ENCODE results near the gene CAMK1D. TPM values are rescaled to one million over a fixed set of nuclear protein-coding genes. Genes with fewer than 3 reads are reported as not detected.

The CAMK1D gene
- polyA plus RNA-seq, 2 of the 4 experiments (the other 2 are of a cell fraction) = 6.6 to 12.5 TPM

DNA sequence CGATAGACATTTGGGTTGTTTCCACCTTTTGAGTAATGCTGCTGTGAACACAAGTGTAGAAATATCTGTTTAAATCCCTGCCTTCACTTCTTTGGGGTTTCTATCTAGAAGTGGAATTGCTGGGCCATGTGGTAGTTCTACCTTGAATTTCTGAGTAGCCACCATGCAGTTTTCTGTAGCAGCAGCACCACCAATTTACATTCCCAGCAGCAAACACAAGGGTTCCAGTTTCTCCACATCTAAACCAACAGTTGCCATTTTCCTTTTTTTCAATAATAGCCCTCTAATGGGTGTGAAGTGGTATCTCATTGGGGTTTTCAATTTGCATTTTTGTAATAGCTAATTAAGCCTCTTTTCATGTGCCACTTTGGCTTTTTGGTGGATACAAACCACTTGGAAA lies 442.4 kb downstream of the CAMK1D start:
- Histone ChIP-seq H3K4me3 (no peak overlapping the region), H3K9me3 (no peaks in the 10 kb centered on the region), H3K4me2 (no peak overlapping the region), H3K27ac (no peak overlapping the region), H3K4me1 (no peaks in the 10 kb centered on the region)
- DNase-seq (ENCODE audit: low read depth in 1 of 2, low spot score in 1 of 2) (no peak), ATAC-seq (no peak), FAIRE-seq (no peak)
- TF ChIP-seq, protein P1, sequence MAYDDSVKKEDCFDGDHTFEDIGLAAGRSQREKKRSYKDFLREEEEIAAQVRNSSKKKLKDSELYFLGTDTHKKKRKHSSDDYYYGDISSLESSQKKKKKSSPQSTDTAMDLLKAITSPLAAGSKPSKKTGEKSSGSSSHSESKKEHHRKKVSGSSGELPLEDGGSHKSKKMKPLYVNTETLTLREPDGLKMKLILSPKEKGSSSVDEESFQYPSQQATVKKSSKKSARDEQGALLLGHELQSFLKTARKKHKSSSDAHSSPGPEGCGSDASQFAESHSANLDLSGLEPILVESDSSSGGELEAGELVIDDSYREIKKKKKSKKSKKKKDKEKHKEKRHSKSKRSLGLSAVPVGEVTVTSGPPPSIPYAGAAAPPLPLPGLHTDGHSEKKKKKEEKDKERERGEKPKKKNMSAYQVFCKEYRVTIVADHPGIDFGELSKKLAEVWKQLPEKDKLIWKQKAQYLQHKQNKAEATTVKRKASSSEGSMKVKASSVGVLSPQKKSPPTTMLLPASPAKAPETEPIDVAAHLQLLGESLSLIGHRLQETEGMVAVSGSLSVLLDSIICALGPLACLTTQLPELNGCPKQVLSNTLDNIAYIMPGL (CRISPR knock-in tag; IDR thresholded peaks at IDR 0.05; ENCODE audit: borderline replicate concordance) = no peak
- TF ChIP-seq HDAC2 (IDR thresholded peaks at IDR 0.05) (no peak), CEBPB (IDR thresholded peaks at IDR 0.05) (no peak), HEYL (CRISPR knock-in tag; IDR thresholded peaks at IDR 0.05) (no peak), MAFK (IDR thresholded peaks at IDR 0.05; ENCODE audit: partially characterized antibody) (no peak), RARB (CRISPR knock-in tag; IDR thresholded peaks at IDR 0.05) (no peak), NPAS2 (CRISPR knock-in tag; IDR thresholded peaks at IDR 0.05; ENCODE audit: borderline replicate concordance) (no peak), CHD2 (IDR thresholded peaks at IDR 0.05; ENCODE audit: low read length, partially characterized antibody) (no peak), HOXB5 (CRISPR knock-in tag; IDR thresholded peaks at IDR 0.05) (no peak), HOXB13 (CRISPR knock-in tag; IDR thresholded peaks at IDR 0.05; ENCODE audit: low read depth) (no peak), PHF8 (IDR thresholded peaks at IDR 0.05; ENCODE audit: borderline replicate concordance, low read depth) (no peak), JUNB (IDR thresholded peaks at IDR 0.05) (no peak)
- TF ChIP-seq, protein P2, sequence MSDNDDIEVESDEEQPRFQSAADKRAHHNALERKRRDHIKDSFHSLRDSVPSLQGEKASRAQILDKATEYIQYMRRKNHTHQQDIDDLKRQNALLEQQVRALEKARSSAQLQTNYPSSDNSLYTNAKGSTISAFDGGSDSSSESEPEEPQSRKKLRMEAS (IDR thresholded peaks at IDR 0.05) = no peak
- TF ChIP-seq, protein P3, sequence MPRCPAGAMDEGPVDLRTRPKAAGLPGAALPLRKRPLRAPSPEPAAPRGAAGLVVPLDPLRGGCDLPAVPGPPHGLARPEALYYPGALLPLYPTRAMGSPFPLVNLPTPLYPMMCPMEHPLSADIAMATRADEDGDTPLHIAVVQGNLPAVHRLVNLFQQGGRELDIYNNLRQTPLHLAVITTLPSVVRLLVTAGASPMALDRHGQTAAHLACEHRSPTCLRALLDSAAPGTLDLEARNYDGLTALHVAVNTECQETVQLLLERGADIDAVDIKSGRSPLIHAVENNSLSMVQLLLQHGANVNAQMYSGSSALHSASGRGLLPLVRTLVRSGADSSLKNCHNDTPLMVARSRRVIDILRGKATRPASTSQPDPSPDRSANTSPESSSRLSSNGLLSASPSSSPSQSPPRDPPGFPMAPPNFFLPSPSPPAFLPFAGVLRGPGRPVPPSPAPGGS (IDR thresholded peaks at IDR 0.05) = no peak
- POLR2A ChIA-PET = no interaction called here
- CTCF ChIA-PET = no interaction called here
- 100% methylated on average over 1 of the region's 1 CpG for WGBS (ENCODE audit: missing lambda C conversion rate)

DNA sequence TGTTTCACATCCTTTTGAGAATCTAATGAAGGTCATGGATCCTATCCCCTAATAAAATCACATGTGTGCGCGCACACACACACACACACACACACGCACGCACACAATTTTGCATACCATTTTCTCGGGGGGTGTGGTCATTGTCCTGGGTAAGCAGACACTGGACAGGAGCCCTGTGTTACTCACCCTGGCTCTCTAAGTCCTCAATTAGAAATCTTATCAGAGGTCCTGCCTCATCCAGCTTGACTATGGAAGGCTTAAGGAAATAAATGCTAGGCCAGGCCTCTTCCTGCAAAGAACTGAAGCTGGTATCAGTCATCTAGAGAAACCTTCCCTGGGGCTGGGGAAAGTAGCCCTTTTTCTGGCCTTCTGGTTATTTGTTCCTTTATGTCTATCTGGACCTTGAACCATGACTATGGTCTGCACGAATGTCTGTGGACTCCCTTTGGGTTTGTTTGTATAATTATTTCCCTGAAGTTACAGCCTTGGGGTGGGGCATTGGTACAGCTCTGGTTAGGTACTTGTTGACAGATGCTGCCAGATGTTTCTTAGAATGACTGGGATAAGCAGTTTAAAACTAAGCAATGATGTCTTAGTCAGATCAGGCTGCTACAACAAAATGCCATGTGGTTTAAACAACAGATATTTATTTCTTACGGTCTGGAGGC lies 443.7 kb downstream of the CAMK1D start:
- Histone ChIP-seq H3K27ac (no peak overlapping the region), H3K4me1 (no peaks in the 10 kb centered on the region), H3K9me3 (no peaks in the 10 kb centered on the region), H3K4me2 (no peak overlapping the region), H3K4me3 (no peak overlapping the region)
- ChIA-PET CTCF (interaction anchor here (0.6 to 2.3 kb wide), 2 partner anchors 11 to 528 kb away, joined by 3 to 7 read pairs; no protein-coding TSS in a partner anchor), POLR2A (no interaction called here)
- DNase-seq (ENCODE audit: low read depth in 1 of 2, low spot score in 1 of 2) = peak in 1 of 2 experiments; percentile 31
- 57% methylated on average over 7 of the region's 7 CpGs for WGBS (ENCODE audit: missing lambda C conversion rate)
- TF ChIP-seq, protein P4, sequence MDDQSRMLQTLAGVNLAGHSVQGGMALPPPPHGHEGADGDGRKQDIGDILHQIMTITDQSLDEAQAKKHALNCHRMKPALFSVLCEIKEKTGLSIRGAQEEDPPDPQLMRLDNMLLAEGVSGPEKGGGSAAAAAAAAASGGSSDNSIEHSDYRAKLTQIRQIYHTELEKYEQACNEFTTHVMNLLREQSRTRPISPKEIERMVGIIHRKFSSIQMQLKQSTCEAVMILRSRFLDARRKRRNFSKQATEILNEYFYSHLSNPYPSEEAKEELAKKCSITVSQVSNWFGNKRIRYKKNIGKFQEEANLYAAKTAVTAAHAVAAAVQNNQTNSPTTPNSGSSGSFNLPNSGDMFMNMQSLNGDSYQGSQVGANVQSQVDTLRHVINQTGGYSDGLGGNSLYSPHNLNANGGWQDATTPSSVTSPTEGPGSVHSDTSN (IDR thresholded peaks at IDR 0.05) = no peak
- TF ChIP-seq NFE2L2 (conservative IDR thresholded peaks at IDR 0.05; ENCODE audit: low read length) (no peak), ZFP36 (IDR thresholded peaks at IDR 0.05; ENCODE audit: borderline replicate concordance, partially characterized antibody) (no peak), RNF2 (IDR thresholded peaks at IDR 0.05; ENCODE audit: borderline replicate concordance, low read depth) (no peak), NR3C1 (IDR thresholded peaks at IDR 0.05) (no peak), EP300 (IDR thresholded peaks at IDR 0.05) (no peak), ZC3H11A (IDR thresholded peaks at IDR 0.05) (no peak), ZSCAN20 (CRISPR knock-in tag; IDR thresholded peaks at IDR 0.05) (no peak), HEYL (CRISPR knock-in tag; IDR thresholded peaks at IDR 0.05) (no peak)
- TF ChIP-seq, protein P2 (IDR thresholded peaks at IDR 0.05) = no peak
- TF ChIP-seq, protein P5, sequence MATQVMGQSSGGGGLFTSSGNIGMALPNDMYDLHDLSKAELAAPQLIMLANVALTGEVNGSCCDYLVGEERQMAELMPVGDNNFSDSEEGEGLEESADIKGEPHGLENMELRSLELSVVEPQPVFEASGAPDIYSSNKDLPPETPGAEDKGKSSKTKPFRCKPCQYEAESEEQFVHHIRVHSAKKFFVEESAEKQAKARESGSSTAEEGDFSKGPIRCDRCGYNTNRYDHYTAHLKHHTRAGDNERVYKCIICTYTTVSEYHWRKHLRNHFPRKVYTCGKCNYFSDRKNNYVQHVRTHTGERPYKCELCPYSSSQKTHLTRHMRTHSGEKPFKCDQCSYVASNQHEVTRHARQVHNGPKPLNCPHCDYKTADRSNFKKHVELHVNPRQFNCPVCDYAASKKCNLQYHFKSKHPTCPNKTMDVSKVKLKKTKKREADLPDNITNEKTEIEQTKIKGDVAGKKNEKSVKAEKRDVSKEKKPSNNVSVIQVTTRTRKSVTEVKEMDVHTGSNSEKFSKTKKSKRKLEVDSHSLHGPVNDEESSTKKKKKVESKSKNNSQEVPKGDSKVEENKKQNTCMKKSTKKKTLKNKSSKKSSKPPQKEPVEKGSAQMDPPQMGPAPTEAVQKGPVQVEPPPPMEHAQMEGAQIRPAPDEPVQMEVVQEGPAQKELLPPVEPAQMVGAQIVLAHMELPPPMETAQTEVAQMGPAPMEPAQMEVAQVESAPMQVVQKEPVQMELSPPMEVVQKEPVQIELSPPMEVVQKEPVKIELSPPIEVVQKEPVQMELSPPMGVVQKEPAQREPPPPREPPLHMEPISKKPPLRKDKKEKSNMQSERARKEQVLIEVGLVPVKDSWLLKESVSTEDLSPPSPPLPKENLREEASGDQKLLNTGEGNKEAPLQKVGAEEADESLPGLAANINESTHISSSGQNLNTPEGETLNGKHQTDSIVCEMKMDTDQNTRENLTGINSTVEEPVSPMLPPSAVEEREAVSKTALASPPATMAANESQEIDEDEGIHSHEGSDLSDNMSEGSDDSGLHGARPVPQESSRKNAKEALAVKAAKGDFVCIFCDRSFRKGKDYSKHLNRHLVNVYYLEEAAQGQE (IDR thresholded peaks at IDR 0.05) = no peak
- no peak; a peak in 1 of 6 replicates for ATAC-seq
- FAIRE-seq = no peak
